Activated B cell treated with CpG ODN at 0.5 μM for 24 hours (primary cell): ENCODE results near the gene ANO9. TPM values are rescaled to one million over a fixed set of nuclear protein-coding genes. Genes with fewer than 3 reads are reported as not detected.
"Not testable (repeated sequence)": the region's sequence is repeated elsewhere in the genome, so short reads cannot be mapped to it uniquely, and the experiment has no call there.

ENCODE experiments used
- ATAC-seq: fragments of 200-7000 bp; cut with Tn5 transposase; one replicate; pipeline ENCODE4 v1.10.0; 2021; ENCODE audit warnings: low read depth, mild to moderate bottlenecking, moderate library complexity
- CTCF ChIA-PET: fragments of 350-600 bp; sonication (Branson Sonifier 250); formaldehyde crosslinking; loops from one replicate; lab custom pipeline; 2021; ENCODE audit warnings: antibody characterized with exemption; lab: Charles Lee
- POLR2A ChIA-PET: fragments of 350-600 bp; sonication (Branson Sonifier 250); formaldehyde crosslinking; loops from one replicate; lab custom pipeline; 2021; ENCODE audit warnings: antibody characterized with exemption; lab: Charles Lee
- DNase-seq: peaks from one replicate; pipeline ENCODE4 v3.0.0; 2022
- H3K27ac Mint-ChIP-seq: one replicate; pipeline ENCODE4 v1.8.0; 2020; ENCODE audit warnings: mixed read lengths
- H3K27me3 Mint-ChIP-seq: one replicate; pipeline ENCODE4 v1.8.0; 2021; ENCODE audit warnings: mixed read lengths
- H3K36me3 Mint-ChIP-seq: one replicate; pipeline ENCODE4 v1.8.0; 2021; ENCODE audit warnings: low read depth, mixed read lengths
- H3K4me1 Mint-ChIP-seq: one replicate; pipeline ENCODE4 v1.8.0; 2021; ENCODE audit warnings: mixed read lengths
- H3K4me3 Mint-ChIP-seq: one replicate; pipeline ENCODE4 v1.8.0; 2020; ENCODE audit warnings: mild to moderate bottlenecking, mixed read lengths
- H3K9me3 Mint-ChIP-seq: one replicate; pipeline ENCODE4 v1.8.0; 2020; ENCODE audit warnings: mixed read lengths
- CTCF ChIP-seq: fragments of 200-600 bp; IDR thresholded peaks from one replicate; pipeline ENCODE4 v1.8.0; 2022; ENCODE audit warnings: antibody characterized with exemption, mild to moderate bottlenecking
- intact Hi-C: fragments of 100-400 bp; cut with micrococcal nuclease; formaldehyde crosslinking; loops from one replicate; pipeline ENCODE4 v1.15.1; 2024
- total RNA-seq: library from RNA; stranded (reverse); gene quantifications from 2 replicates; pipeline ENCODE4 v1.2.3, GENCODE V29; 2022

The ANO9 gene
- total RNA-seq, 1 donor from 2014 or later = 46.1 TPM

DNA sequence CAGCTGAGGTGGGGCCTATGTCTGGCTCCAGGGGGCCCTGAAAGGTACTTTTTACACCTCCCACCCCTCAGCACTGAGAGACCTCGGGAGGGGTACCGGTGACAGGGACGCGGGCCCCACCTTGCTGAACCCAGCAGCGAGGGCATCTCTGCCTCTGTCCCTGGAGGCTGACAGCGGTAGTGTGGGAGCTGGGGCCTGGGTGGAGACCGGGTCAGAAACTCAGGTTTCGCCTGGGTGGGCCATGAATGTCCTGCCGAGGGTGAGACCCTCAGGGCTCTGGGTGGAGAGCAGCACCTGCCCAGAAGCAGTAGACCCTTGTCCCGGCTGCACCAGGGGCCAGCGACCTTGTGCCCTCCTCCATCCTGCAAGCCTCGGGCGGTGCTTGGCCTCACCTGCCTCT, 30.5 kb upstream of the ANO9 start:
- ATAC-seq (no peak), DNase-seq (no peak)
- ChIA-PET CTCF (no interaction called here), POLR2A (no interaction called here)
- H3K9me3 Mint-ChIP-seq = no peaks in the 10 kb centered on the region
- TF ChIP-seq CTCF = no peak
- no peaks in the 10 kb centered on the region for H3K4me1 Mint-ChIP-seq
- peaks cover 2% of the 10 kb centered on the region for H3K36me3 Mint-ChIP-seq
- intact Hi-C loops = no loop called here
- H3K4me3 Mint-ChIP-seq = no peak overlapping the region
- no peak overlapping the region for H3K27ac Mint-ChIP-seq
- H3K27me3 Mint-ChIP-seq = no peaks in the 10 kb centered on the region

- intact Hi-C loops = no loop called here
- Mint-ChIP-seq H3K9me3 (no peaks in the 10 kb centered on the region), H3K36me3 (peaks cover 2% of the 10 kb centered on the region), H3K4me3 (no peak overlapping the region), H3K4me1 (no peaks in the 10 kb centered on the region), H3K27ac (no peak overlapping the region), H3K27me3 (no peaks in the 10 kb centered on the region)
- ChIA-PET POLR2A (no interaction called here), CTCF (no interaction called here)
- TF ChIP-seq CTCF = no peak
- no peak for DNase-seq
- ATAC-seq = no peak
Measured at GRCh38 chr11:471468-472145, 29.8 kb upstream of the ANO9 start.

GRCh38 chr11:469684-470560, 28.1 kb upstream of the ANO9 start:
- peaks cover 2% of the 10 kb centered on the region for H3K4me1 Mint-ChIP-seq
- H3K9me3 Mint-ChIP-seq = no peaks in the 10 kb centered on the region
- peaks cover 2% of the 10 kb centered on the region for H3K36me3 Mint-ChIP-seq
- TF ChIP-seq CTCF = no peak
- DNase-seq = no peak
- ChIA-PET POLR2A (no interaction called here), CTCF (no interaction called here)
- no peak for ATAC-seq
- no peak overlapping the region for H3K27ac Mint-ChIP-seq
- intact Hi-C loops = no loop called here
- H3K27me3 Mint-ChIP-seq = no peaks in the 10 kb centered on the region
- H3K4me3 Mint-ChIP-seq = no peak overlapping the region

- H3K36me3 Mint-ChIP-seq, ATAC-seq, H3K9me3 Mint-ChIP-seq, POLR2A ChIA-PET, H3K4me3 Mint-ChIP-seq, H3K27ac Mint-ChIP-seq, DNase-seq, H3K27me3 Mint-ChIP-seq, intact Hi-C loops, H3K4me1 Mint-ChIP-seq, CTCF ChIA-PET: not testable (repeated sequence)
Measured at GRCh38 chr11:469026-469683, 27.3 kb upstream of the ANO9 start.

DNA sequence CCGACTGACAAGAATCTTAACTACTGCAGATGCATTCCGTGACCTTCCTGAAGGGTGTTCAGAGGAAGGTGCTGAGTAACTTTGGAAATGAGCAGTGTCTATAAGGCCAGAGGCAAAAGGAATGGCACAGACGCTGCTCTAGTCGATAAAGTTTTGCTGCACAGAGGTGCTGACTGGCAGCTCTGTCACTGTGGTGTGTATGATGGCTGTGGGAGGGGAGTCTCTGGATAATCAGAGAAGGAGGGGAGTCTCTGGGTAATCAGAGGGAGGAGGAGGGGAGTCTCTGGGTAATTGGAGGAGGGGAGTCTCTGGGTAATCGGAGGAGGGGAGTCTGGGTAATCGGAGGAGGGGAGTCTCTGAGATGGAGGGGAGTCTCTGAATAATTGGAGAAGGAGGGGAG, 26.7 kb upstream of the ANO9 start:
- H3K4me3 Mint-ChIP-seq = no peak overlapping the region
- TF ChIP-seq CTCF = no peak
- peaks cover 2% of the 10 kb centered on the region for H3K36me3 Mint-ChIP-seq
- DNase-seq (no peak), ATAC-seq (no peak)
- H3K27me3 Mint-ChIP-seq = no peaks in the 10 kb centered on the region
- POLR2A ChIA-PET = no interaction called here
- no peak overlapping the region for H3K27ac Mint-ChIP-seq
- H3K4me1 Mint-ChIP-seq = peaks cover 2% of the 10 kb centered on the region
- intact Hi-C loops = no loop called here
- CTCF ChIA-PET = no interaction called here
- no peaks in the 10 kb centered on the region for H3K9me3 Mint-ChIP-seq
